ENCODE data around the gene HBE1.
"Not testable (repeated sequence)": the region's sequence is repeated elsewhere in the genome, so short reads cannot be mapped to it uniquely, and the experiment has no call there.

HBE1 gene

GRCh38 chr11:5284637-5285036 is 14.9 kb upstream of the HBE1 start:
- DNase-seq: no peak

GRCh38 chr11:5283882-5284281 is 14.1 kb upstream of the HBE1 start:
- no peak for DNase-seq

DNA sequence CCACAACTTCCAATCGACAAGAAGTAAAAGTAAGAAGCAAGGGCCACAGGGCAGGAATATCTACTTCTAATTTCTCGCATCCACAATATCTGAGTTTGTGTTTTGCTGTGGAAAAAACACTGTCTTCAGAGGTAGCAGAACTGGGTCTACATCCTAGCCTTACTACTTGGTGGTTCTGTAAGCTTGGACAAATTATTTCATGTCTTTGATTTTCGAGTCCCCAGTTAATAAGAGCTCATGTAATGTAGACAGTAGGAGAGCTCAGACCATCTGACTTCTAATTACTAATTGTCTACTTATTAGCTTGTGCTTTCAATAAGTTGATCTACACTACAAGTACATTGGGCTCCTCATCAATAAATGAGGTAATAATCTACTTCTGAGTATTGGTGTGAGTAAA is 13.3 kb upstream of the HBE1 start:
- no peak for DNase-seq

DNA sequence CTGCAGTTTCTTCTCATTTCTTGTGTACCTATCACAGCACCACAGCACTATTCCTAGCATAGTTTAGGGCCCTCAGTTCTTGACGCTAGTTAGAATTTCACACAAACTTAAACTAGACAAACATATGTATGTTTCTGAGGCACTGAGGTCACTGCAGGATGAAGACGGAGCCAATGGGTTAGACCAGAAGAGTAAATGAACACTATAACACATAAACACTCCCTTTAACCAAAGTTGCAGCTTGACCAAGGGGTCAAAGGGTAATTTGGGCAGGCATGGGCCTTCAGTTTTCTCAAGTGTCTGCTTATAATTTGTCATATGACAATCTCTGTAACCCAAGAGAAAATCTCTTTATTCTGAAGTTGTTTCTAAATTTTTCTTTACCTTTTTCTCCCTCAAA is 12.9 kb upstream of the HBE1 start:
- no peak for DNase-seq

DNA sequence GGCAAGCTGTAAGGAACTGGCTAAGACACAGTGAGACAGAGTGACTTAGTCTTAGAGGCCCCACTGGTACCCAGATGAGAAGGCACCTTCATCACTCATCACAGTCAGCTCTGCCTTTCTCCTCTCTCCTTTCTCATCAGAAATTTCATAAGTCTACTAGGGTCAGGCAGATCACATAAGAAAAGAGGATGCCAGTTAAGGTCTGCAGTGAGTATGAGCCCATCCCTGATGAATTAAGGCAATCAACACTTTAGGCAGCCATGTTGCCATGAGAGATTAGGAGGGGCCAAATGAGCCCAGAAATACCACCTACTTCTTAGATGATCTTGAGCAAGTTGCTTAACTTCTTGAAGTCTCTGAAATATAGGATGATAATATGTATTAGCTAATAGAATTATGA is 11.9 kb upstream of the HBE1 start:
- DNase-seq: no peak

DNA sequence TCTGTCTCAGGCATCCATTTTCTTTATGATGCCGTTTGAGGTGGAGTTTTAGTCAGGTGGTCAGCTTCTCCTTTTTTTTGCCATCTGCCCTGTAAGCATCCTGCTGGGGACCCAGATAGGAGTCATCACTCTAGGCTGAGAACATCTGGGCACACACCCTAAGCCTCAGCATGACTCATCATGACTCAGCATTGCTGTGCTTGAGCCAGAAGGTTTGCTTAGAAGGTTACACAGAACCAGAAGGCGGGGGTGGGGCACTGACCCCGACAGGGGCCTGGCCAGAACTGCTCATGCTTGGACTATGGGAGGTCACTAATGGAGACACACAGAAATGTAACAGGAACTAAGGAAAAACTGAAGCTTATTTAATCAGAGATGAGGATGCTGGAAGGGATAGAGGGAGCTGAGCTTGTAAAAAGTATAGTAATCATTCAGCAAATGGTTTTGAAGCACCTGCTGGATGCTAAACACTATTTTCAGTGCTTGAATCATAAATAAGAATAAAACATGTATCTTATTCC is 10.9 kb upstream of the HBE1 start:
- no peak for DNase-seq

GRCh38 chr11:5279471-5280090 is 9.8 kb upstream of the HBE1 start:
- DNase-seq: no peak

- DNase-seq: no peak
These were observed 8.2 kb upstream of the HBE1 start for GRCh38 chr11:5277807-5278382.

GRCh38 chr11:5276697-5277096 is 7.0 kb upstream of the HBE1 start:
- DNase-seq: no peak

DNA sequence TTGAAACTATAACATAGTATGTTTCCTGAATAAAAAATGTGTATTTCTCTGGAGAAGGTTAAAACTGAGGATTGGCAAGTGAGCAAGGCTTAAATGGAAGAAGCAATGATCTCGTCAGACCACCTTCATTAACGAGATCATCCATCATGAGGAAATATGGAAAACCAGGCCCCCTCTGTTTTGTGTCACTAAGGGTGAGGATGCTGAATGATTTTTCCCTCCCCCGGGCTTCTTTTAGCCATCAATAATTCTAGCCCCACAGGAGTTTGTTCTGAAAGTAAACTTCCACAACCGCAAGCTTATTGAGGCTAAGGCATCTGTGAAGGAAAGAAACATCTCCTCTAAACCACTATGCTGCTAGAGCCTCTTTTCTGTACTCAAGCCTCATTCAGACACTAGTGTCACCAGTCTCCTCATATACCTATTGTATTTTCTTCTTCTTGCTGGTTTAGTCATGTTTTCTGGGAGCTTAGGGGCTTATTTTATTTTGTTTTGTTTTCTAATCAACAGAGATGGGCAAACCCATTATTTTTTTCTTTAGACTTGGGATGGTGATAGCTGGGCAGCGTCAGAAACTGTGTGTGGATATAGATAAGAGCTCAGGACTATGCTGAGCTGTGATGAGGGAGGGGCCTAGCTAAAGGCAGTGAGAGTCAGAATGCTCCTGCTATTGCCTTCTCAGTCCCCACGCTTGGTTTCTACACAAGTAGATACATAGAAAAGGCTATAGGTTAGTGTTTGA is 5.8 kb upstream of the HBE1 start:
- no peak for DNase-seq

GRCh38 chr11:5274395-5274794 is 4.7 kb upstream of the HBE1 start:
- no peak for DNase-seq

GRCh38 chr11:5272395-5273017 is 2.8 kb upstream of the HBE1 start:
- DNase-seq: no peak

GRCh38 chr11:5267033-5267563 is 2.6 kb downstream of the HBE1 start:
- no peak for DNase-seq

DNA sequence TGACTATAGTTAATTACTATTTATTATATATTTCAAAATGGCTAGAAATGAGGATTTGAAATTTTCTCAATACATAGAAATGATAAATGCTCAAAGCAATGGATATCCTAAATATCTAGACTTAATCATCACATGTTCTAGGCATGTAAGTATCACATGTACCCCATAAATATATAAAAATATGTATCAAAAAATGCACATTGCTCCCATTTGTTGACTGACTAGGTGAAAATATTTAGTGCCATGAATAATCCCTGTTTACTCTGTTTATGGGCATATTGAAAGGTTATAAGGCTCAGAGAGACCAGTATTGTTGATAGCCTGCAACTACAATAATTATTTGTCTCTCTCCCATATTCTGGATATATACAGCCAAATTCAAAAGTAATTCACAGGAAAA is 3.1 kb downstream of the HBE1 start:
- no peak for DNase-seq

- no peak for DNase-seq
These were observed 3.9 kb downstream of the HBE1 start for GRCh38 chr11:5265832-5266231.

GRCh38 chr11:5258543-5259262 is 11.0 kb downstream of the HBE1 start:
- DNase-seq: no peak

- DNase-seq: no peak
These were observed 12.4 kb downstream of the HBE1 start for GRCh38 chr11:5257296-5257695.

GRCh38 chr11:5254646-5255413 is 14.9 kb downstream of the HBE1 start, which contains the start of gene HBG2:
Gene HBG2 (minus strand): TSS chr11:5254781. CDS start chr11:5254728, 53 bp downstream.
- not testable (repeated sequence) for DNase-seq

GRCh38 chr11:5254023-5254422 is 15.7 kb downstream of the HBE1 start:
- DNase-seq: not testable (repeated sequence)

DNA sequence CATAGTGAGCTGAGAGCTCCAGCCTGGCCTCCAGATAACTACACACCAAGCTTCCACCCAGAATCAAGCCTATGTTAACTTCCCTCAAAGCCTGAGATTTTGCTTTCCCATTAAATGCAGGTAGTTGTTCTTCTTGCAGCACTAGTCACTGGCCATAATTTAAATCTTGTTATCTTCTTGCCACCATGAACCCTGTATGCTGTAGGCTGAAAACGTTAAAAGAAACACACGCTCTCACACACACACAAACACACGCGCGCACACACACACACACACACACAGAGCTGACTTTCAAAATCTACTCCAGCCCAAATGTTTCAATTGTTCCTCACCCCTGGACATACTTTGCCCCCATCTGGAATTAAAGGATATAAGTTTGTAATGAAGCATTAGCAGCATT is 16.3 kb downstream of the HBE1 start:
- not testable (repeated sequence) for DNase-seq

- no peak for DNase-seq
These were observed 16.9 kb downstream of the HBE1 start for GRCh38 chr11:5252919-5253265.

All from activated CD4-positive, alpha-beta T cell treated with anti-CD3 and anti-CD28 coated beads for 1 hour (primary cell).